NCI-H146 treated with DMSO at 0.1 percent for 48 hours (cell line): Measurements from ENCODE around the gene TENT4B.
A peak's percentile ranks its signal among the peaks of the same experiment; 100 is the strongest.
"Not testable (repeated sequence)": the region's sequence is repeated elsewhere in the genome, so short reads cannot be mapped to it uniquely, and the experiment has no call there.

Experiments
- DNase-seq: peaks from one replicate; lab custom pipeline; 2025; ENCODE audit not compliant: unreplicated experiment; lab: John Stamatoyannopoulos, UW

Gene TENT4B

GRCh38 chr16:50229149-50229726 is 76.1 kb downstream of the TENT4B start:
- no peak for DNase-seq

- no peak for DNase-seq
Measured at GRCh38 chr16:50234771-50235556, 81.9 kb downstream of the TENT4B start.

- no peak for DNase-seq
Measured at GRCh38 chr16:50235581-50235980, 82.5 kb downstream of the TENT4B start.

- no peak for DNase-seq
Measured at GRCh38 chr16:50238314-50238713, 85.2 kb downstream of the TENT4B start.

- DNase-seq: no peak
Measured at GRCh38 chr16:50238868-50239301, 85.8 kb downstream of the TENT4B start.

GRCh38 chr16:50243024-50243423 is 89.9 kb downstream of the TENT4B start:
- DNase-seq: not testable (repeated sequence)

GRCh38 chr16:50244140-50244503 is 91.0 kb downstream of the TENT4B start:
- no peak for DNase-seq

GRCh38 chr16:50244504-50245416 is 91.7 kb downstream of the TENT4B start:
- DNase-seq: no peak

- peak; percentile 1 for DNase-seq
Measured at GRCh38 chr16:50245417-50246298, 92.6 kb downstream of the TENT4B start.

GRCh38 chr16:50246299-50247122 is 93.4 kb downstream of the TENT4B start:
- DNase-seq: no peak

GRCh38 chr16:50247123-50247905 is 94.2 kb downstream of the TENT4B start:
- DNase-seq: no peak

- no peak for DNase-seq
Measured at GRCh38 chr16:50247906-50248608, 95.0 kb downstream of the TENT4B start.

GRCh38 chr16:50248845-50249244 is 95.7 kb downstream of the TENT4B start:
- no peak for DNase-seq

GRCh38 chr16:50251375-50252081 is 98.4 kb downstream of the TENT4B start:
- no peak for DNase-seq

GRCh38 chr16:50252082-50252611 is 99.0 kb downstream of the TENT4B start:
- DNase-seq: no peak

GRCh38 chr16:50252874-50253513 is 99.9 kb downstream of the TENT4B start:
- DNase-seq: no peak

GRCh38 chr16:50253514-50253910 is 100.4 kb downstream of the TENT4B start:
- DNase-seq: no peak
